ENCODE measurements around the gene AOPEP. TPM values are rescaled to one million over a fixed set of nuclear protein-coding genes. Genes with fewer than 3 reads are reported as not detected.

AOPEP gene
- 10 to 100 TPM; 23.5 to 54.6 (median 50.4) TPM for polyA plus RNA-seq (ENCODE audit: insufficient read length in 4 of 4)

GRCh38 chr9:94726495-94727191 lies at the start of gene AOPEP:
Gene AOPEP (plus strand): TSS chr9:94726699. CDS start chr9:94759784, 33,085 bp downstream.
- DNase-seq (ENCODE audit: low read depth in 4 of 4, low spot score in 3 of 4), result peak; percentile 87 to 92 (median 90)

DNA sequence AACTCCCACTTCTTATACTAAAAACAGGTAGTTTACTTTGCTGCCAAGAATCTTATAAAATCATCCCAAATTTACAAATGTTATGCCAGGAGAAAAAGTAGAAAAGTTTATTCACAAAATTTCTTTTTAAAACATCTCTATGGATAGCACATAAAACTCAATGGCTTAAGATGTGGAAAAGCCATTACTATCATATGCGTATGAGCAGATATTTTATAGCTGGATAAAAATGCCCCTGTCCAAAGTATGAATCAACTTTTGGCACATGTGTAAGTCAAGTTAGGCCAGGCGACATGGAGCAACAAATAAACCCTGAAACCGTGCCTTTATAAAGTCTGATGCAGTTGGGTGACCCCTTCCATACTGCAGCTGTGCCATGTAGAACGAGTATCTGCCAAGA lies 48.6 kb upstream of the AOPEP start:
- DNase-seq (ENCODE audit: low read depth in 4 of 4, low spot score in 3 of 4), result no peak

- no peak for DNase-seq (ENCODE audit: low read depth in 4 of 4, low spot score in 3 of 4)
These were observed 46.9 kb upstream of the AOPEP start for GRCh38 chr9:94679587-94679986.

- no peak for DNase-seq (ENCODE audit: low read depth in 4 of 4, low spot score in 3 of 4)
These were observed 46.5 kb upstream of the AOPEP start for GRCh38 chr9:94680020-94680419.

- no peak for DNase-seq (ENCODE audit: low read depth in 4 of 4, low spot score in 3 of 4)
These were observed 45.9 kb upstream of the AOPEP start for GRCh38 chr9:94680621-94681020.

DNA sequence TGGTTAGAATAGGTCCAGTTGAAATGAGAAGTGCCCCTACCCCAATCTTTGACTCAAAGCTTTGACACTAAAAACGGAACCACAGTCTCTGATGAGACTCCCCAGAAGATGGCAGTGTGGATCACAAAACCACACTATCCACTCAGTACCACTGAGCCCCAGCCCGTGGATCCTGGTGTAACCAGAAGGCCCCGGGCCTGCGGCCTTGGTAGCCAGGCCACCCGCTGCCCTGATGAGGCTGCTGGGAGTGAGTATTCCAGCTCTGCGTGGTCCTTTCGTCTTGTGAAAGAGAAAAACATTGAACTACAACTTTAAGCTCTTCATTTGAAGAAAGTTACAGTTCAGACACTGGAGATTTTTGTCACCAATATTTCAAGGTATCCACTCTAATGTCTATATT lies 45.0 kb upstream of the AOPEP start:
- no peak for DNase-seq (ENCODE audit: low read depth in 4 of 4, low spot score in 3 of 4)

GRCh38 chr9:94685359-94685758 lies 41.1 kb upstream of the AOPEP start:
- no peak for DNase-seq (ENCODE audit: low read depth in 4 of 4, low spot score in 3 of 4)

DNA sequence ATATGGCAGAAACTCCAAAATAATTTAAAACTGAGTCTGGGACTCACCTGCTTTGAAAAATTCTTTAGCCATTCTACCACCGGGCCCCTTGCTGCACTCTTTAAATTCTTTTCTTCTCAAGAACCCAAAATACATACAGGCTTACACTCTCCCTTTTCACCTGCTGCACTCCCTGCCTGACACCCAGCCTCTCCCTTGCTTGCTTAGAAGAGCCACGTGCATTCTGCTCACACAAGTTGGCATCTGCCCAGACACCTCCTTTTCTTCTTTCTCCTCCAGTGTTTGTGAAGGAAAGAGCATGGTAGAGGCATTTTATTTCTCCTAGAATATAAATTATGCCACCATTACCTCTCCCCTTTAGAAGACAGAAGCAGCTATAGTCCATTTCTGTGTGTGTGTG lies 39.0 kb upstream of the AOPEP start:
- no peak for DNase-seq (ENCODE audit: low read depth in 4 of 4, low spot score in 3 of 4)

- no peak for DNase-seq (ENCODE audit: low read depth in 4 of 4, low spot score in 3 of 4)
These were observed 36.2 kb upstream of the AOPEP start for GRCh38 chr9:94690344-94690743.

GRCh38 chr9:94692601-94693000 lies 33.9 kb upstream of the AOPEP start:
- peak in 1 of 4 donors; percentile 48 for DNase-seq (ENCODE audit: low read depth in 4 of 4, low spot score in 3 of 4)

GRCh38 chr9:94693485-94694204 lies 32.9 kb upstream of the AOPEP start:
- no peak for DNase-seq (ENCODE audit: low read depth in 4 of 4, low spot score in 3 of 4)

GRCh38 chr9:94696545-94696944 lies 30.0 kb upstream of the AOPEP start:
- no peak for DNase-seq (ENCODE audit: low read depth in 4 of 4, low spot score in 3 of 4)

DNA sequence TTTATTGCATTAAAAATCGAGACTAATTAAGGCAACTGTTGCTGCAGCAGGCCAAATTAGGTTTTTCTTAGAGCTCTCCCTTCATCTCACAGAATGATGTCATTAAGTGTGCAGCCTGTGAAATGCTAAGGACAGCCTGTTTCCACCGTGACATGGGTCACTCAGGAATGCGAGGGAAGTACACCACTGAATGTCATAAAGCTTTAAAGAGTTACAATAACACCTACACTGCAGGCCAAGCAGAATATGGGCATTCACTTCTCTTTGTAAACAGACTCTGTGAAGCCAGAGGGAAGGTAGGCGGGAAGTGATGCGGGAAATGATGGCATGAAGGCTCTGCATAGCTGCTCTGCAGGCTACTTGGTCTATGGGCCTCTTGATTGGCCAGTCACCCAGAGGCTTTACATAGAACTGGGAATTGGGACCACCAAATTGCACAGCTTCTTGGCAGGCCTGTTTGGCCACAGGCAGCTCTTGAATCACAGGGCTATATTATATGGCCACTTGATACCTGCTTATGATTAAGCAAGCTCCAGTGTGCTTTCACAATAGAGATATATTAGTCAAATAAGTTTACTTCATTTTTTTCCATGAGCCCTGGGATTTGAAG lies 28.4 kb upstream of the AOPEP start:
- no peak for DNase-seq (ENCODE audit: low read depth in 4 of 4, low spot score in 3 of 4)

DNA sequence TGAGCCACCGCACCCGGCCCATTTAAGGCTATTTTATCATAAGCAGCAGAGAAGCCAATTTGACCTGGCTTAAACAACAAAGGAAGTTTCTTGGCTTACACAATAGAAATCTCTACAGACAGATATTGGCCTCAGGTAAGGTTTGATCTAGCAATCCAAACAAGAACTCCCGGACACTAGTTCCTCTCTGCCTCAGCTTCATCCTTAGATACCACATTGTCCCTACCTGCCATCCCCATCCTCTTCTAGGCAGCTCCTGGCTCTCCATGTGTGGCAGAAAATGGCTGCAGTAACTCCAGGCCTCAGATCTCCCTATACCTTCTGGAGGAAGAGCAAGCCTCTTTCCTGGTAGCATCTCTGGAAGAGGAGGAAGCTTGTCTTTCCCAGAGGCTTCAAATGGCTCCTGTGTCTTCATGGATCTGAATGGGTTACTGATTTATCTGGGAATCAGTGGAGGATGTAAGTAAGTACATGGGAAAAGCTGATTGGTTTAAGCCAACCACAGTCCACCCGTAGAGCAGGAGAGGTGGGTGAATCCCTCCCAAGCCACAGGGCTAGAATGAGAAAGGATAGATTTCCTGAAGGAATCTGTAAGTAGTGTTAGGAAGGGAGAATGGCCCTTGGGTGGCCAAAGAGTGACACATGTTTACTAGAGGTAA lies 26.7 kb upstream of the AOPEP start:
- DNase-seq (ENCODE audit: low read depth in 4 of 4, low spot score in 3 of 4), result no peak

- no peak for DNase-seq (ENCODE audit: low read depth in 4 of 4, low spot score in 3 of 4)
These were observed 26.1 kb upstream of the AOPEP start for GRCh38 chr9:94700445-94700844.

GRCh38 chr9:94703488-94704140 lies 22.9 kb upstream of the AOPEP start:
- no peak for DNase-seq (ENCODE audit: low read depth in 4 of 4, low spot score in 3 of 4)

DNA sequence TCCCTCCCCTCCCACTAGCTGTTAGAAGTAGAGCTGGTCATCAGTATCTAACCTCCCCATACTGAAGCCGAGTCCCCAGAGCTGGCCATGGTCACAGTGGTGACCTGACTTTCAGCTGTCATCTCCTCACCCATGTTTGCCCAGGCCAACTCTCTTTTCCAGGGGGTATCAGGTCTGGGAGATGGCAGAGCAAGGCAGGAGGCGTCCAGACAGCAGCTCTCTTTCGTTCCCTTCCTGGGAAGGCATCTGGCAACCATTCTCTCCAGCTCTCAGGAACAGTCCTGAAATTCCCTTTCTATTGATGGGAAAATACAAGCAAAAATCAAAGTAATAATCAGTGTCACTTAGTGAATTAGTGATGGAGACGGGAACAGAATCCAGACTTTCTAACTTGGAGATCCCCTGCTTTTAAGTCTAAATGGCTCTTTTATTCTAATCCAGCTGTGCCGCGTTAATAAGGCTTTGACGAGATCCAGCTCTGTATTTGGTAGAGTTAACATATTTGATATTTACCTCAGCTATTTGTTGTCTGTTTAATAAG lies 21.3 kb upstream of the AOPEP start:
- DNase-seq (ENCODE audit: low read depth in 4 of 4, low spot score in 3 of 4), result no peak

- DNase-seq (ENCODE audit: low read depth in 4 of 4, low spot score in 3 of 4), result no peak
These were observed 19.6 kb upstream of the AOPEP start for GRCh38 chr9:94706922-94707321.

DNA sequence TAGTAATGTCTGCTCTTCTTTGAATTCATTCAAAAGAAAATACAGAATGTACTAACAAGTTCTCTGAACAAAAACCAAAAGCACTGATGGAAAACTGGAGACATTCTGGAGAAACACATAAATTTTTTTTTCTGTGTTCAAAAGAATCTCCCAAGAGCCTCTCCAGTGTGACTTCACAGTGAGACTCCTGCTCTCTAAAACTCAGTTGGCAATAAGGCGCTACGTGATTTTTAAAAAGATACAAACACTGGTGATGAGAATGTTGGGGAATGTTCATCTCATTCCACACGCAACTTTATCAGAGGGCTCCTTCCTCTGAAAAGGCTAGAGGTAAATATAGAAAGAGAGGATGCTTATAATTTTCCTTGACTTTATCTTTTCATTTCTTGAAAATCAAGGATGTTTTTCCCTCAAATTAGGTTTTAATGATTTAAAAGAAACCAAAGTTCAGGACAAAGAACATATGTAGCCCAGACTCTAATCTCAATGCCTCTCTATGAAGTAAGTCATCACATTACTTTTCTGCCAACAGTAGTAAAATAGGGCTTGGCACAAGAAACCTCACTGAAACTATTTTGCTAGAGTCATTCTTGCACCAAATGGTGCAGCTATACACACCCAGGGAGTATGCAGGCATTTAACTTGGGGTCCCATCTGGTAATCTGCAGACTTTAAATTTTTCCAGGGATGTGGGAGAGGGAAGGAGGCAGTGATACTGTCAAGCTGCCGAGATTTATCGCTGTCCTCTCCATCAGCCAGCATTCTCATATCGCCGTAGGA lies 12.9 kb upstream of the AOPEP start:
- DNase-seq (ENCODE audit: low read depth in 4 of 4, low spot score in 3 of 4), result no peak

- no peak for DNase-seq (ENCODE audit: low read depth in 4 of 4, low spot score in 3 of 4)
These were observed 12.0 kb upstream of the AOPEP start for GRCh38 chr9:94714494-94714893.

Data from left renal pelvis (tissue), 4 donors.